ENCODE data around the gene PABPN1L.
"Not testable (repeated sequence)": the region's sequence is repeated elsewhere in the genome, so short reads cannot be mapped to it uniquely, and the experiment has no call there.

The PABPN1L gene

DNA sequence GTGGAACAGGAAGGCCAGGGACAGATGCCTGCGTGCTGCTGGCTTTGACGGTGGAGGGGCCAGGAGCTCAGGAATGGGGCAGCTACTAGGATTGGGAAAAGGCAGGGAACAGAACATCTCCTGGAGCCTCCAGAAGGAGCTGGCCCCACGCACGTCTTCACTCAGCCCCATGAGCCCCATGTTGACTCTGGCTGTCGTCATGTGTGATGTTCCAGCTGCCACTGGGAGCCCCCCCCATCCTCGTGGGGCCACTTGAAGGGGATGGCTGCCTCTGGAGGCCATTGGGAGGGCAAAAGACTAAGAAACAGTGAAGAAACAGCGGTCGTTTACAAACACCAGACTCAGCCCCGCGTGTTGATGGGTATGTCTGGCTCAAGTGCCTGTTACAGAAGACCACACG lies 36.2 kb downstream of the PABPN1L start:
- no peak for DNase-seq (ENCODE audit: low read depth in 2 of 2)

DNA sequence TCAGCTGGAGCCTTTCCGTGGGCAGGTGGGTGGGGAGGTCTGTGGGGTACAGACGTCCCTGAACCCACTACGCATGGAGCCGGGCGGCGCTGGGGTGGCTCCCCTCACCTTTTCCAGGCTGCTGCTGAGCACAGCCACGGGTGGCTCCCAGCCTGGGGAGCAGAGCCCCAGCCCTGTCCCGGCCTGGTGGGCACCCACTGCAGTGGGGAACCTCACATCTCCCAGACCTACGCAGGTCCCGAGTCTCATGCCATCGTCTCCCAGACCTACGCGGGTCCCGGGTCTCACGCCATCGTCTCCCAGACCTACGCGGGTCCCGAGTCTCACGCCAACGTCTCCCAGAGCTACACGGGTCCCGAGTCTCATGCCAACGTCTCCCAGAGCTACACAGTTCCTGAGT lies 37.7 kb downstream of the PABPN1L start:
- no peak for DNase-seq (ENCODE audit: low read depth in 2 of 2)

DNA sequence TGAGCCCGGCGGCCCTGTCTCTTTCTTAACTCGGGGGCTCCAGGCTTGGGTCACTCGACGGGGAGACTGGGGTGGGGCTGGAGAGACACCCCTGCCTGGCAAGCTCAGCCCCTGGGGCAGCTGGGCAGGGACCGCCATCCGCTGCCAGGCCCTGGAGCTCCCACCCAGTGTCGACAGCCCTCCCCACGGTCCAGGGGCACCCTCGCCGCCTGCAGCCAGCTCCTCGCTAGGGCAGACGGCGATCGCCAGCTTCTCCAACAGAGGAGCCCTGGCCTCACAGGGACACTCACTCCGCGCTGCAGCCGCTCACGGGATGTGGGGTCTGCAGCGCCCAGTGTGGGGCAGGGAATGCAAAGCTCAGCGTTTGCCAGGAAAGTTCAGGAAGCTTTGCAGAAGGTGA lies 38.7 kb downstream of the PABPN1L start:
- no peak for DNase-seq (ENCODE audit: low read depth in 2 of 2)

DNA sequence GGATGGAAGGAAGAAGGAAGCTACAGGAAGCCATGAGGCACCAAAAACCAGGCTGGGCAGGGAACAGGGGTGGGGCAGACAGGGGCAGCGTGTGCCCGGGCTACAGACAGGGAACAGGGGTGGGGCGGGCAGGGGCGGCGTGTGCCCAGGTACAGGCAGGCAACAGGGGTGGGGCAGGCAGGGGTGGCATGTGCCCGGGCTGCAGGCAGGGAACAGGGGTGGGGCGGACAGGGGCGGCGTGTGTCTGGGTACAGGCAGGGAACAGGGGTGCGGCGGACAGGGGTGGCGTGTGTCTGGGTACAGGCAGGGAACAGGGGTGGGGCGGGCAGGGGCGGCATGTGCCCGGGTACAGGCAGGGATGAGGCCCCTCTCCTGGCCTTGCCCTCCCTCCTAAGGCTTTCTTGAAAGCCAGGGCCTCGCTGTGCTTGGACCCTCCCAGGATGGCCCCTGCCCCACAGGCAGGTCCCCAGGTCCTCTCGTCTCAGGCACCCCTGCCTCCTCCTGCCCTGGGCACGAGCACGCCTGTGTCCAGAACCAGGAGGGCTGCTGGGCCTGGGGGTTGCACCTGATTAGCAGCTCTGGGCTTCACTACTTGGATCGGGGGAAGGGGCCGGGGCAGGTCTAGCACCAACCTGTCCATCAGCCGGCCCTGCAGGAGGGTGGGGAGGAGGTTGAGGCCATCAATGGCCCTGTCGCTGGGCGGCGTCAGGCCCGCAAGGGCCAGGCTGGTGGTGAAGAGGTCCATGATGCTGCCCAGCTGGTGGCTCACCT lies 40.2 kb downstream of the PABPN1L start:
- no peak for DNase-seq (ENCODE audit: low read depth in 2 of 2)

DNA sequence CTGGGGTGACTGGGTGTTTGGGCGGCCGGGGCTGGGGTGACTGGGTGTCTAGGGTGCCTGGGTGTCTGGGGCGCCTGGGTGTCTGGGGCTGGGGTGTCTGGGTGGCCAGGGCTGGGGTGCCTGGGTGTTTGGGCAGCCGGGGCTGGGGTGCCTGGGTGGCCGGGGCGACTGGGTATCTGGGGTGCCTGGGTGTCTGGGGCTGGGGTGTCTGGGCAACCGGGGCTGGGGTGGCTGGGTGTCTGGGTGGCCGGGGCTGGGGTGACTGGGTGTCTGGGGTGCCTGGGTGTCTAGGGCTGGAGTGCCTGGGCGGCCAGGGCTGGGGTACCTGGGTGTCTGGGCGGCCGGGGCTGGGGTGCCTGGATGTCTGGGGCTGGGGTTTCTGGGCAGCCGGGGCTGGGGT lies 41.3 kb downstream of the PABPN1L start:
- DNase-seq (ENCODE audit: low read depth in 2 of 2): no peak

DNA sequence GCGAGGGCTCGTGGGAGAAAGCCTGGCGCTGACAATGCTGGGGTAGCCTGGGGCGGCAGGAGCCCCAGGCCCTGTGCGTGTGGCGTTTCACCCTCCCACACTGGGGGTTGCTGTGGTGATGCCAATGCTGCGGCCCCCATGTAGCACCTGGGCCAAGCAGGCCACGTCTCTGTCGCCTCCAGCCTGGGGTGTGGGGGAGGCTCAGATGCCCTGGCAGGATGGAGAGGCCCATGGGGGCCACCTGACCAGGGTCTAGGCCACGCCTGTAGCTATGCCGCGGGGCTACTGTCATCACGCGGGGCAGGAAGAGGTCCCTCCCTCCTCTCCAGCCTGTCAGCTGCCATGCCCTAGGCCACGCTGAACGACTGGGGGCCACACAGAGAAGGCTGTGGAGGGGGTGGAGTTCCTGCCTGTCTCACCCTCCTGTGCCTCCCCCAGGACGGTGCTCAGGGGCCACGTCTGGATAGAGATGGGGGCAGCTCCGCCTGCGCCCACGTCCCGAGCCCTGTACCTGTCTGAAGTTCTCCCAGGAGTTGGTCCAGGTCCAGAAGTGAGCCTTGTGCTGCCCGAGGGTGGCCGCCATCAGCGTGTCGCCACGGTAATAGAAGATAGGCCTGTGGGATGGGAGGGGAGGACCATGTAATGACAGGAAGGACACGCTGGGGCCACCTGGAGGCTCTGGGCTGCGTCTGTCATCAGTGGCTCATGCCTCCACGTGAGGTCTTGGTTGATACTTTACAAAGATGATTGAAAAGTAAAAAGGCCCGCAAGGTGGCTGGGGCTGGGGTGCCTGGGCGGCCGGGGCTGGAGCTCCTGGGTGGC lies 42.0 kb downstream of the PABPN1L start:
- no peak for DNase-seq (ENCODE audit: low read depth in 2 of 2)

DNA sequence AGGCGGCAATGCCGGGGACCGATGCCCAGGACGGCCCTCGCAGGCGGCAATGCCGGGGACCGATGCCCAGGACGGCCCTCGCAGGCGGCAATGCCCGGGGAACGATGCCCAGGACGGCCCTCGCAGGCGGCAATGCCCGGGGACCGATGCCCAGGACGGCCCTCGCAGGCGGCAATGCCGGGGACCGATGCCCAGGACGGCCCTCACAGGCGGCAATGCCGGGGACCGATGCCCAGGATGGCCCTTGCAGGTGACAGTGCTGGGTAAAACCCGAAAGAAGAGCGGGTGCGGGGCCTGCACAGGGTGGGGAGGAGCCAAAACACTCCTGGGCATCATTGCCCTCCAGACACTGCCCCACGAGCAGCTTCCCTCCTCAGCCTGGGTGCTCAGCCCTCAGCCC lies 42.8 kb downstream of the PABPN1L start:
- DNase-seq (ENCODE audit: low read depth in 2 of 2): not testable (repeated sequence)

DNA sequence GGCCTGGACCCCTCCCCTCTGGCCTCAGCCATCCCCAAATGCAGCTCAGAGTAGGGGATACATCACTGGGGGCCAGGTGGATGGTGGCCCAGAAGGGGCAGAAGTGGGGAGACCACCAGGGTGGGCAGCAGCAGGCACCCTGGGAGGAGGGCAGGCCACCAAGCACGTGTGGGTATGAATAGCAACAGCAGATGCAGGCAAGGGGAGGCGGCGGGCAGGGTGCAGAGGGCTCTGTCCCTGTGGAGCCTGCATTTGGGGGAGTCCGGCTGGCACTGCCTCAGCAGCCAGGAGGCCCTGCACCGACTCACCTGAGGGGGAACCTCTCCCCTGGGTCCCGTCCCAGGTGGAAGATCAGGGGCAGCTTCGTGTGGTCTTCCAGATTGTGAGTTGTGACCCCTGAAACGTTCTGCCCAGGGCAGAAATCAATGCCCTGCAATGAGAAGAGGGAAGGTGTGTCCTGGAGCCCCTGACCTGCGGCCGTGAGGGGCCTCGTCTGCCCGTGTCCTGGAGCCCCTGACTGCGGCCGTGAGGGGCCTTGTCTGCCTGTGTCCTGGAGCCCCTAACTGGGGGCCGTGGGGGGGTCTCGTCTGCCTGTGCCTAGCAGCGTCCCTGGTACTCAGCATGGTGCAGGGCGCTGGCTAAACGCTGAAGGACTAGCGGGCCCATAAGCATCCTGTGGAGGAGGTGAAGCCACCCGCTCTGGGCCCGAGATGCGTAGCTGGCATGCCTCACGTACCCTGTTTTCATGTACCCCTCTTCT lies 44.0 kb downstream of the PABPN1L start:
- no peak for DNase-seq (ENCODE audit: low read depth in 2 of 2)

DNA sequence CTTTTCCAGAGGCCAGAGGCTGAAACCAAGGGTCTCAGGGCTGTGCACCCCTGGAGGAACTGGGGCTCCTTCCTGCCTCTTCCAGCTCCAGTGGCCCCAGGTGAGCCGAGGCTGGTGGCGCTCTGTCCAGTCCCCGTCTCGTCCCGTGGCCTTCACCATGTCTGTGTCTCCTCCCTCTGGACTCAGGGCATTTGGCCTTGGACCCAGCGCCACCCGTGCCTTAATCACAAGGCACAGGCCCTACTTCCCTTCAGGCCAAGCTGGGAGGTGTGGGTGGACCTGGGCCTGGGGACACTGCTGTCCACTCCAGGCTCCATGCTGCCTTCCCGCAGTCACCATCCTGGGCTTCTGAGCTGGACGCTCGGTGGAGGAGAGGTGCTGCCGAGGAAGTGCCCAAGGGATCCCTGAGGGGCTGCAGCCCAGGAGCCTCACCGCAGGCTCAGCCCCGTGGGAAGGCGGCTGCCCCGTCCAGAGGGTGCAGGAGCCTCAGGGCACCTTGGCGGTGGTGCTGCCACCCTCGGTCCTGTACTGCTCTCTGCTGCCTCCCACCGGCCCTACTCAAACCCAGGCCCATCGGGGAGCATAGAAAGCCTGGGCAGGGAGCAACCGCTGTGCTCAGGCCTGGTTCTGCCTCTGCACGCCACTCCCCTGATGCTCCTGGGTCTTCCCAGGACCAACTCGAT lies 45.2 kb downstream of the PABPN1L start:
- no peak for DNase-seq (ENCODE audit: low read depth in 2 of 2)

DNA sequence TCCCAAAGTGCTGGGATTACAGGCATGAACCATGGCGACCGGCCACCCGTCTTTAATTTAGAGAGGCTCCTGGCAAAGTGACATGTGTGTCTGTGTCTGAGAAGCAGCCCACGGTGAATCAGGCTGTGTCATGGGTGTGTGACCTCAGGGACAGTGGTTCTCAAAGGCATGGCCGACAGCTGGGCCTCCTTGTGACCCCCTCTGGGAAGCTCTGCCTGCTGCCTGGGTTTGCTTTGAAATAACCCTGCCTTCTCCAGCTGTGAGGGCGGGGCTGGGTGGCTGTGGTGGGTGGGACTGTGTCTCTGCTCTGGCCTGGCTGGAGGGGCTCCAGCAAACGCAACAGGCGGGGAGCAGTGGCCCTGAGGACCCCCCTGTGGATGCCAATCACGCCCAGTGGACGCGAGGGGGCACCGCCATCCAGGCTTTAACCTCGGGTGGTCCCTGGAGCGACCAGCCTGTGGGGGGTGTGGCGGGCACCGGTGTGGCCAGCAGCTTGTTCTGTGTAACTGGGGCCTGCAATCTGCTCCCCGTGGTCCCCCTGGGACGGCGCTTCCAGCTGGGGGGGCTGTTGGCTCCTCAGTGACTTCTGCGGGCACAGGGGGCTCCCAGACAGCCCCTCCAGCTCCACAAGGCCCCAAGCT lies 46.0 kb downstream of the PABPN1L start:
- no peak for DNase-seq (ENCODE audit: low read depth in 2 of 2)

DNA sequence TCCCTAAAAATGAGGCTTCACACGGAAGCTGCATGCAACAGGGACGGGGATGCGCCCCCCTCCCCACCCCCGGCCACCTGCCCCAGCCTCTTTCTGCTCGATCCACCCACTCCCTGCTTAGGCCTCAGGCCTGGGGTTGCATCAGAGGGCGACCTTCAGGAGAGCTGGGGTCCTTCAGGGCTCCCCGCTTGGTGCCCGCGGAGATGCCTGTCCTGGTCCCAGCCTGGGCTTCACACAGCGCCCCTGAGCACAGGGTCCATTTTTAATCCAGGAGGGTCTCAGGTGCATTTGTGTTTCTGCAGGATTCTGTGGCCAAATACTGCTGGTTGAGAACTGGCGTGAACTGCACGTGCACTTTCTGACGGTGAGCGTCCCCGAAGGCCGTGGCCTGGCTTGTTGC lies 47.3 kb downstream of the PABPN1L start:
- DNase-seq (ENCODE audit: low read depth in 2 of 2): no peak

DNA sequence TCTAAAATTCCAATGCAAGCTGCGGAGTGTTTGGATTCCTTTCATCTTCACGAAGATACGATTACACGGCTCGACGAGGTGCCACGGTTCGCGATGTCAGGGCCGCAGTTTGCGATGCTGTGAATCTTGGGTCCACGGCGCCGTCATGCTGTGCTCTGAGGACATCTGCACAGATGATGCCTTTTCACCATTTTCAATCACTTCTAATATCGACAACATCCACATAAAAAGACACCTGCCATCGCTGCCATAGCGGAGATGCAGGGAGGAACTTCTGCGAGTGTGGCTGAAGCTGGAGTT lies 47.9 kb downstream of the PABPN1L start:
- DNase-seq (ENCODE audit: low read depth in 2 of 2): no peak

DNA sequence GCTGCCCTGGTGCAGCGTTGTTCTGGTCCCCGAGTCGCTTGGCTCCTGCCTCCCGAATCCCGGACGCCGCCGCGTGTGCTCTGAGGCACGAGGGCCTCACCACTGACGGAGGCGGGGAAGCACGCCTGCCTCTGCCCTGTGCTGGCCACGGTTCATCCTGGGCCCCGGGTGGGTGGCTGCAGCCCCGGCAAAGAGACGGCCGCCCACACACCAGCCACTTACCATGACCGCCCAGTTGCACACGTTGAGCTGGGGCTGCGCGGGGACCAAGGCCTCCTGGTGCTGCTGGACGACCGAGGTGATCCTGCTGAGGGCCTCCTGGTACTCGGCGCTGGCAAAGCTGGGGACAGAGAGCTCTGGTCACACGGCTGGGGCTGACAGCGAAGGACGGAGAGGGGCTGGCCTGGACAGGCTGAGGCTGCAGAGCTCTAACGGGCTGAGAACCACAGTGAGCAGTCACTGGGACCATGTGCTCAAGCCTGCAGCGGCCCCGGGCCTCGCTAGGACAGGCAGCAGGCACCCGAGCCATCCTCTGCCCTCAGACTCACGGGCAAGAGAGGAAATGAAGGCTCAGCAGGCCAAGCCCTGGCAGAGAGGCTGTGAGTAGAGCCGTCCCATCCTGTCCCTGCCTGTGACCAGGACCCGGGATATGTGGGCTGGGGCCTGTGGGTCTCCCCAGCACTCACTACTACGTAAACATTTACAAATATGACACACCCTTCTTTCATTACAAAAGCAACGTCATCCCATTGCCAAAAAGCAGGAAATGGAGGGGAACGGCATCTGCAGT lies 48.5 kb downstream of the PABPN1L start:
- DNase-seq (ENCODE audit: low read depth in 2 of 2): no peak

DNA sequence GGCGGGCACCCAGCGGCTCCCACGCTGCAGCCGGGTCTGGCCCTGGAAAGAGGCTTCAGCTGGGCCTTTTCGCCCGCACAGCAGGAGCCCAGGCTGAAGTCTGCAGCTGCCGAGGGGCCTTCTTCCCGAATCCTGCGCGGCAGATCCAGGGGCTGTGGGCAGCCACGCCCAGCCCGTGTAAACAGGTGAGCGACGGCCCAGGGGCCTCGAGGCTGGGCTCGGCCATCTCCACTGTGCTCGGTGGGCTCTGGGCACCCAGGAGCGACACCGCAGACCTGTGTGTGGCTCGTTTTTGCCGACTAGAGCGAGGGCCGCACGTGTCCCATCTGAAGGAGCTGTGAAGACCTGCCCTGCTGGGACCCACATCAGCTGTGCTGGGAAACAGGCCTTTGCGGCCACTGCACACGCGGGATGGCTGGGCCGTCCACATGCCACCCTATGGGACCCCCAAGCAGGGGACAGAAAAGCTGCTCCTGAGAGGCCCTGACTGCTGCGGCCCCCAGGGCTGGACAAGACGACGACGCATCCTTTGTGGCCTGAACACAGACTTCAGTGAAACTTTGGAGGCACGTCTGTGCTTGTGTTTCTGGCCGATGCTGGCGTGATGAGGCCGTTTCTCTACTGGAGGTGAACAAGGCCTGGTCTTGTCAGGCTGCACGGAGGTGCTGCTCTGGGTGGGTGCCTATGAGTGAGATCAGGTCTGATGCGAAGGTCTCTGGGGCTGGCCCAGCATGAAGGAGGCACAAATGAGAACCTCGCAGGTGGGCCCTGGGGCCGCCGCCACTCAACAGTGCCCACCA lies 49.5 kb downstream of the PABPN1L start:
- no peak for DNase-seq (ENCODE audit: low read depth in 2 of 2)

DNA sequence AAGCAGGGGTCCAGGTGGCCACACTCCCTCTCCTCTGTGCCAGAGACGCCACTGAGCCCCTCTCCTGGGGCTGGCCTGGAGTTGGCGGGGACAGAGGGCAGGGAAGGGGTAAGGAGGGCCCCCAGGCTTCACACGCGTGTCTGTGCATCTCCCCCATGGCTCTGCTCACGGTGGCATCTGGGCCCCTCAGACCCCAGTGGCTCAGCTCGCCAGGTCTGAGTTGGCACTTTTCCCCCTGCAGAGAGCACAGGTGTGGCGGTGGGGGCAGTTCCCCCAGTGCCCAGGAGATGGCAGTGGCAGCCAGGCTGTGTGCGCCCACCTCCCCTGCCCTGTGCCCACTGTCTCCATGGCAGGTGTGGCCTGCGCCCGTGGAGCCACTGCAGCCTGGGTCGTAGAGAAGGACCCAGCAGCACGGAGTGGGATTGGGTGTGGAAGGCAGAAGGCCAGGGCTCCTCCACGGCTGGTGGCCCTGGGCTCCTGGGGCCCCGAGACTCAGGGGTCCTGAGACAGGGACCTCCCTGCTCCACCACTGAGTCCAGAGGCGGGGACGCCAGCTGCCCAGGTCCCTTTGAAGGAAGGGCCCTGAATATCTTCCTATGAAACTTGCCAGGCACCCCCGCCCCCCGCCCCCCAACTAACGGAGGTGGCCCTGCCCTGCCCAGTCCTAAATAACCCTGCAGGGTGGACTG lies 50.4 kb downstream of the PABPN1L start:
- peak in 1 of 2 donors; percentile 38 for DNase-seq (ENCODE audit: low read depth in 2 of 2)

DNA sequence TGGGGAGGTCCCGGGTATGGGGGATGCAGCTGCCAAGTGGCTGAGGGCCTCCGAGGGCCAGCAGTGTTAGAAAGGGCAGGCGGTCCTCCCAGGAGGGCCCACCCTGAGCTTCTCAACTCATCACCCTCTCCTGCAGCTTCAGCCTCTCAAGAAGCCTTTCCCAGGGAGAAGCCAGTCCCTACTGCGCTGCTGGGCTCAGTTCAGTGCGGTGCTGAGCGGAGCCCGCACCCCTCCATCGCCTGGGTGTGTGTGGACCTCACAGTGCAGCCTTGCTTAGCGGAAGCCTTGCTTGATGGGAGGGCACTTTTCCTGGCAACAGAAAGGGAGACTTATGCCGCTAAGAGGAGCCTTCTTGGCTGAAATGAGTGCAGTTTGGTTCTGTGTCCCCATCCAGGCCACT lies 51.2 kb downstream of the PABPN1L start:
- no peak for DNase-seq (ENCODE audit: low read depth in 2 of 2)

DNA sequence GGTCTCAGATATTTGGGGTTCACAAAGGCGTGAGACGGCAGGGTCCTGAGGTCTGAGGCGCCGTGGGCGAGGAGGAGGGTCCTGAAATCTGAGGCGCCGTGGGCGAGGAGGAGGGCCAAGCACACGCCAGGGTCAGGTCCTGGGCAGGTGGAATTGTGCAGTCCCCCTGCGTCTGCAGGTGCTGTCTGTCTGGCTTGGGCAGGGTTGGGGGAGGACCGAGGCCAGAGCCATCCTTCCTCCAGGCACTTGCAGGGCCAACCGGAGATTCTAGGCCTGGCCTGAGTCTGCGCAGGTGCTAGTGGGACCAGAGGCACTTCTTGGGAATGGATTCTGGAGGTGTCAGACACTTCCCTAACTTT lies 52.3 kb downstream of the PABPN1L start:
- DNase-seq (ENCODE audit: low read depth in 2 of 2): no peak

All from stimulated activated CD8-positive, alpha-beta memory T cell treated with anti-CD3 and anti-CD28 coated beads, Interleukin-7, amount 100 ng/mL, for 4 hours (primary cell).